Anterior cingulate cortex (tissue), 58 donors: Measurements from ENCODE around the gene ARHGEF10L.

Experiments
- DNase-seq, 58 donors: peaks; one replicate each; lab custom pipeline; 2025; lab: John Stamatoyannopoulos, UW

The ARHGEF10L gene

GRCh38 chr1:17586172-17586964, 46.9 kb downstream of the ARHGEF10L start:
- no peak for DNase-seq

GRCh38 chr1:17587693-17588047, 48.2 kb downstream of the ARHGEF10L start:
- DNase-seq, result no peak

GRCh38 chr1:17588048-17588871, 48.8 kb downstream of the ARHGEF10L start:
- peak in 2 of 58 donors; percentile 8 to 12 for DNase-seq

GRCh38 chr1:17591814-17592430, 52.4 kb downstream of the ARHGEF10L start:
- DNase-seq, result no peak

- DNase-seq, result no peak
Measured at GRCh38 chr1:17594026-17594425, 54.5 kb downstream of the ARHGEF10L start.

- DNase-seq, result no peak
Measured at GRCh38 chr1:17594690-17595601, 55.4 kb downstream of the ARHGEF10L start.

- DNase-seq, result no peak
Measured at GRCh38 chr1:17595602-17595925, 56.1 kb downstream of the ARHGEF10L start.

- DNase-seq, result no peak
Measured at GRCh38 chr1:17596186-17596585, 56.7 kb downstream of the ARHGEF10L start.

- no peak for DNase-seq
Measured at GRCh38 chr1:17596651-17597509, 57.4 kb downstream of the ARHGEF10L start.

- no peak for DNase-seq
Measured at GRCh38 chr1:17597651-17598050, 58.2 kb downstream of the ARHGEF10L start.

- DNase-seq, result no peak
Measured at GRCh38 chr1:17598251-17598650, 58.8 kb downstream of the ARHGEF10L start.

- DNase-seq, result no peak
Measured at GRCh38 chr1:17599291-17599953, 59.9 kb downstream of the ARHGEF10L start.

- no peak for DNase-seq
Measured at GRCh38 chr1:17599954-17600300, 60.4 kb downstream of the ARHGEF10L start.

GRCh38 chr1:17600321-17600720, 60.8 kb downstream of the ARHGEF10L start:
- DNase-seq, result no peak

- no peak for DNase-seq
Measured at GRCh38 chr1:17601643-17602382, 62.3 kb downstream of the ARHGEF10L start.

- no peak for DNase-seq
Measured at GRCh38 chr1:17603091-17603841, 63.8 kb downstream of the ARHGEF10L start.

- DNase-seq, result peak in 2 of 58 donors; percentile 15
Measured at GRCh38 chr1:17605582-17606344, 66.3 kb downstream of the ARHGEF10L start.
